Stimulated activated CD4-positive, alpha-beta T cell treated with anti-CD3 and anti-CD28 coated beads, Interleukin-1b, Interleukin-23, amount 100 ng/mL, for 1 hour (primary cell): Measurements from ENCODE around the gene SHD.

Experiments used
- DNase-seq, 2 donors: peaks; one replicate each; pipeline ENCODE4 v3.0.0-alpha.2; 2020; ENCODE audit warnings: low read depth in 2 of 2

SHD gene

GRCh38 chr19:4298810-4299550 is 19.9 kb downstream of the SHD start:
- no peak for DNase-seq

- DNase-seq: no peak
Measured at GRCh38 chr19:4300589-4300988, 21.5 kb downstream of the SHD start.

GRCh38 chr19:4301590-4302242 is 22.6 kb downstream of the SHD start:
- DNase-seq: no peak

GRCh38 chr19:4302243-4302640 is 23.2 kb downstream of the SHD start, which contains the start of gene TMIGD2:
Gene TMIGD2 (minus strand): TSS chr19:4302389. CDS start chr19:4302385, 4 bp downstream.
- DNase-seq: no peak

GRCh38 chr19:4303819-4304537 is 24.9 kb downstream of the SHD start:
- no peak for DNase-seq

GRCh38 chr19:4304538-4305256 is 25.6 kb downstream of the SHD start, which contains the start of gene FSD1:
Gene FSD1 (plus strand): TSS chr19:4304598. CDS start chr19:4304747, 149 bp downstream.
- DNase-seq: peak in 1 of 2 donors; percentile 52

GRCh38 chr19:4305257-4305612 is 26.2 kb downstream of the SHD start:
- DNase-seq: no peak

GRCh38 chr19:4305659-4306058 is 26.6 kb downstream of the SHD start:
- no peak for DNase-seq

- no peak for DNase-seq
Measured at GRCh38 chr19:4310247-4311121, 31.4 kb downstream of the SHD start.

- no peak for DNase-seq
Measured at GRCh38 chr19:4313847-4314490, 34.9 kb downstream of the SHD start.

- DNase-seq: no peak
Measured at GRCh38 chr19:4316956-4317355, 37.9 kb downstream of the SHD start.

- no peak for DNase-seq
Measured at GRCh38 chr19:4318460-4318859, 39.4 kb downstream of the SHD start.

- no peak for DNase-seq
Measured at GRCh38 chr19:4319067-4319718, 40.1 kb downstream of the SHD start.

GRCh38 chr19:4320419-4320818 is 41.4 kb downstream of the SHD start:
- no peak for DNase-seq

GRCh38 chr19:4322942-4323665 is 44.0 kb downstream of the SHD start:
- DNase-seq: no peak

GRCh38 chr19:4323692-4324091 is 44.6 kb downstream of the SHD start:
- DNase-seq: no peak

- DNase-seq: no peak
Measured at GRCh38 chr19:4324228-4324627, 45.2 kb downstream of the SHD start.

GRCh38 chr19:4326215-4326836 is 47.3 kb downstream of the SHD start:
- DNase-seq: no peak

- no peak for DNase-seq
Measured at GRCh38 chr19:4326837-4327251, 47.8 kb downstream of the SHD start.
